Measurements from ENCODE around the gene CADM4.
"Not testable (repeated sequence)": the region's sequence is repeated elsewhere in the genome, so short reads cannot be mapped to it uniquely, and the experiment has no call there.

CADM4 gene

GRCh38 chr19:43605875-43606568, 33.6 kb downstream of the CADM4 start:
- no peak for DNase-seq

GRCh38 chr19:43600326-43600725, 39.3 kb downstream of the CADM4 start:
- not testable (repeated sequence) for DNase-seq

- no peak for DNase-seq
These were observed 39.9 kb downstream of the CADM4 start for GRCh38 chr19:43599635-43600295.

GRCh38 chr19:43598445-43599240, 41.0 kb downstream of the CADM4 start:
- DNase-seq, result no peak

- DNase-seq, result no peak
These were observed 41.8 kb downstream of the CADM4 start for GRCh38 chr19:43597876-43598275.

- no peak for DNase-seq
These were observed 42.7 kb downstream of the CADM4 start for GRCh38 chr19:43596842-43597461.

GRCh38 chr19:43595999-43596841, 43.4 kb downstream of the CADM4 start, which contains the start of the genes IRGQ and ZNF576:
Gene IRGQ, minus strand, starts transcription at chr19:43596134. Its CDS starts 796 bp downstream, at chr19:43595338.
Gene ZNF576, plus strand, starts transcription at chr19:43596595. Its CDS starts 514 bp downstream, at chr19:43597109.
- peak; percentile 100 for DNase-seq

- DNase-seq, result no peak
These were observed 44.0 kb downstream of the CADM4 start for GRCh38 chr19:43595605-43595998.

GRCh38 chr19:43594710-43595604, 44.7 kb downstream of the CADM4 start:
- DNase-seq, result peak; percentile 87

- no peak for DNase-seq
These were observed 45.5 kb downstream of the CADM4 start for GRCh38 chr19:43594081-43594697.

GRCh38 chr19:43592800-43593350, 46.8 kb downstream of the CADM4 start:
- no peak for DNase-seq

GRCh38 chr19:43591904-43592772, 47.5 kb downstream of the CADM4 start:
- no peak for DNase-seq

- DNase-seq, result no peak
These were observed 50.0 kb downstream of the CADM4 start for GRCh38 chr19:43589678-43590077.

- no peak for DNase-seq
These were observed 50.4 kb downstream of the CADM4 start for GRCh38 chr19:43589277-43589676.

- DNase-seq, result not testable (repeated sequence)
These were observed 52.6 kb downstream of the CADM4 start for GRCh38 chr19:43587029-43587428.

- no peak for DNase-seq
These were observed 53.3 kb downstream of the CADM4 start for GRCh38 chr19:43586346-43586745.

GRCh38 chr19:43584484-43584883, 55.2 kb downstream of the CADM4 start:
- no peak for DNase-seq

- no peak for DNase-seq
These were observed 57.2 kb downstream of the CADM4 start for GRCh38 chr19:43582495-43582894.

GRCh38 chr19:43581467-43581866, 58.2 kb downstream of the CADM4 start:
- DNase-seq, result no peak

Data from islet precursor cell (in vitro differentiated cells).